ENCODE measurements around the gene ZYG11B.
"Not testable (repeated sequence)": the region's sequence is repeated elsewhere in the genome, so short reads cannot be mapped to it uniquely, and the experiment has no call there.

ZYG11B gene

GRCh38 chr1:52683367-52683940 lies 42.8 kb upstream of the ZYG11B start:
- H3K27ac ChIP-seq (ENCODE audit: insufficient read depth in 1 of 2, low read depth in 1 of 2, low read length in 2 of 2, poor library complexity in 1 of 2, severe bottlenecking in 2 of 2): no peak overlapping the region
- no peaks in the 10 kb centered on the region for H3K9me3 ChIP-seq (ENCODE audit: control extremely low read depth in 1 of 5, control insufficient read depth in 4 of 5, insufficient read depth in 2 of 5, low read depth in 1 of 5, low read length in 4 of 5)
- WGBS (ENCODE audit: insufficient coverage): 96% methylated on average over 4 of the region's 4 CpGs
- H3K36me3 ChIP-seq (ENCODE audit: control insufficient read depth in 4 of 4, insufficient read depth in 4 of 4, low read length in 3 of 4): peaks cover 9 to 26% (median 14%) of the 10 kb centered on the region in 4 experiments
- ChIA-PET POLR2A (no interaction called here), CTCF (no interaction called here)
- H3K4me1 ChIP-seq (ENCODE audit: control extremely low read depth in 1 of 4, control insufficient read depth in 4 of 4, insufficient read depth in 4 of 4, low read length in 3 of 4): peaks cover 0 to 1% (median 0%) of the 10 kb centered on the region in 4 experiments
- no peak overlapping the region for H3K4me3 ChIP-seq (ENCODE audit: control insufficient read depth in 1 of 7, extremely low read depth in 1 of 7, insufficient read depth in 4 of 7, low read depth in 2 of 7, low read length in 6 of 7)
- no peak for DNase-seq
- H3K27me3 ChIP-seq (replicated peaks in 2 of 5; ENCODE audit: control insufficient read depth in 4 of 5, insufficient read depth in 5 of 5, low read length in 4 of 5): no peaks in the 10 kb centered on the region

GRCh38 chr1:52684545-52684944 lies 41.7 kb upstream of the ZYG11B start:
- ChIA-PET POLR2A (no interaction called here), CTCF (interaction anchor here (0.8 to 1.0 kb wide), 2 partner anchors 91 to 244 kb away, joined by 3 to 4 read pairs; no protein-coding TSS in a partner anchor)
- H3K27me3 ChIP-seq (replicated peaks in 2 of 5; ENCODE audit: control insufficient read depth in 4 of 5, insufficient read depth in 5 of 5, low read length in 4 of 5): no peaks in the 10 kb centered on the region
- H3K36me3 ChIP-seq (ENCODE audit: control insufficient read depth in 4 of 4, insufficient read depth in 4 of 4, low read length in 3 of 4): peaks cover 9 to 30% (median 17%) of the 10 kb centered on the region in 4 experiments
- peaks cover 0 to 1% (median 0%) of the 10 kb centered on the region in 4 experiments for H3K4me1 ChIP-seq (ENCODE audit: control extremely low read depth in 1 of 4, control insufficient read depth in 4 of 4, insufficient read depth in 4 of 4, low read length in 3 of 4)
- no peak overlapping the region for H3K4me3 ChIP-seq (ENCODE audit: control insufficient read depth in 1 of 7, extremely low read depth in 1 of 7, insufficient read depth in 4 of 7, low read depth in 2 of 7, low read length in 6 of 7)
- no peaks in the 10 kb centered on the region for H3K9me3 ChIP-seq (ENCODE audit: control extremely low read depth in 1 of 5, control insufficient read depth in 4 of 5, insufficient read depth in 2 of 5, low read depth in 1 of 5, low read length in 4 of 5)
- no peak for DNase-seq
- no peak overlapping the region for H3K27ac ChIP-seq (ENCODE audit: insufficient read depth in 1 of 2, low read depth in 1 of 2, low read length in 2 of 2, poor library complexity in 1 of 2, severe bottlenecking in 2 of 2)
- no CpG with 5 or more reads among the region's 1 CpG for WGBS (ENCODE audit: insufficient coverage)

GRCh38 chr1:52686261-52686751 lies 39.9 kb upstream of the ZYG11B start:
- not testable (repeated sequence) for H3K4me3 ChIP-seq (ENCODE audit: control insufficient read depth in 1 of 7, extremely low read depth in 1 of 7, insufficient read depth in 4 of 7, low read depth in 2 of 7, low read length in 6 of 7); H3K27ac ChIP-seq (ENCODE audit: insufficient read depth in 1 of 2, low read depth in 1 of 2, low read length in 2 of 2, poor library complexity in 1 of 2, severe bottlenecking in 2 of 2); H3K27me3 ChIP-seq (replicated peaks in 2 of 5; ENCODE audit: control insufficient read depth in 4 of 5, insufficient read depth in 5 of 5, low read length in 4 of 5); H3K9me3 ChIP-seq (ENCODE audit: control extremely low read depth in 1 of 5, control insufficient read depth in 4 of 5, insufficient read depth in 2 of 5, low read depth in 1 of 5, low read length in 4 of 5); H3K4me1 ChIP-seq (ENCODE audit: control extremely low read depth in 1 of 4, control insufficient read depth in 4 of 4, insufficient read depth in 4 of 4, low read length in 3 of 4)
- CTCF ChIA-PET: interaction anchor here (0.6 to 1.5 kb wide), 13 partner anchors 10 to 319 kb away, joined by 3 to 14 read pairs (median 4); partner anchors contain the start of genes GPX7 and ZYG11B
- peaks cover 9 to 34% (median 20%) of the 10 kb centered on the region in 4 experiments for H3K36me3 ChIP-seq (ENCODE audit: control insufficient read depth in 4 of 4, insufficient read depth in 4 of 4, low read length in 3 of 4)
- POLR2A ChIA-PET: interaction anchor here (0.6 to 1.1 kb wide), 3 partner anchors 133 to 544 kb away, joined by 3 to 6 read pairs (median 4); partner anchors contain the start of genes ORC1 and PRPF38A
- WGBS (ENCODE audit: insufficient coverage): 71% methylated on average over 12 of the region's 17 CpGs
- peak; percentile 76 to 90 (median 88) for DNase-seq

GRCh38 chr1:52686830-52687229 lies 39.4 kb upstream of the ZYG11B start:
- no peak for DNase-seq
- peaks cover 9 to 38% (median 23%) of the 10 kb centered on the region in 4 experiments for H3K36me3 ChIP-seq (ENCODE audit: control insufficient read depth in 4 of 4, insufficient read depth in 4 of 4, low read length in 3 of 4)
- H3K27ac ChIP-seq (ENCODE audit: insufficient read depth in 1 of 2, low read depth in 1 of 2, low read length in 2 of 2, poor library complexity in 1 of 2, severe bottlenecking in 2 of 2): no peak overlapping the region
- WGBS (ENCODE audit: insufficient coverage): 92% methylated on average over 3 of the region's 5 CpGs
- H3K27me3 ChIP-seq (replicated peaks in 2 of 5; ENCODE audit: control insufficient read depth in 4 of 5, insufficient read depth in 5 of 5, low read length in 4 of 5): no peaks in the 10 kb centered on the region
- ChIA-PET CTCF (interaction anchor here (0.6 to 1.5 kb wide), 10 partner anchors 10 to 320 kb away, joined by 3 to 14 read pairs (median 4); partner anchors contain the start of gene GPX7), POLR2A (no interaction called here)
- no peaks in the 10 kb centered on the region for H3K9me3 ChIP-seq (ENCODE audit: control extremely low read depth in 1 of 5, control insufficient read depth in 4 of 5, insufficient read depth in 2 of 5, low read depth in 1 of 5, low read length in 4 of 5)
- H3K4me1 ChIP-seq (ENCODE audit: control extremely low read depth in 1 of 4, control insufficient read depth in 4 of 4, insufficient read depth in 4 of 4, low read length in 3 of 4): peaks cover 0 to 1% (median 0%) of the 10 kb centered on the region in 4 experiments
- no peak overlapping the region for H3K4me3 ChIP-seq (ENCODE audit: control insufficient read depth in 1 of 7, extremely low read depth in 1 of 7, insufficient read depth in 4 of 7, low read depth in 2 of 7, low read length in 6 of 7)

GRCh38 chr1:52691821-52692220 lies 34.4 kb upstream of the ZYG11B start:
- POLR2A ChIA-PET: no interaction called here
- no peak for DNase-seq

GRCh38 chr1:52692697-52693096 lies 33.6 kb upstream of the ZYG11B start:
- ChIA-PET CTCF (interaction anchor here (0.6 kb wide), 1 partner anchor 69 kb away, joined by 3 read pairs; no protein-coding TSS in a partner anchor), POLR2A (no interaction called here)
- Histone ChIP-seq H3K27ac (ENCODE audit: insufficient read depth in 1 of 2, low read depth in 1 of 2, low read length in 2 of 2, poor library complexity in 1 of 2, severe bottlenecking in 2 of 2) (no peak overlapping the region), H3K4me3 (ENCODE audit: control insufficient read depth in 1 of 7, extremely low read depth in 1 of 7, insufficient read depth in 4 of 7, low read depth in 2 of 7, low read length in 6 of 7) (no peak overlapping the region), H3K4me1 (ENCODE audit: control extremely low read depth in 1 of 4, control insufficient read depth in 4 of 4, insufficient read depth in 4 of 4, low read length in 3 of 4) (peaks cover 0 to 5% (median 3%) of the 10 kb centered on the region in 4 experiments), H3K36me3 (ENCODE audit: control insufficient read depth in 4 of 4, insufficient read depth in 4 of 4, low read length in 3 of 4) (peaks cover 0 to 30% (median 19%) of the 10 kb centered on the region in 4 experiments), H3K27me3 (replicated peaks in 2 of 5; ENCODE audit: control insufficient read depth in 4 of 5, insufficient read depth in 5 of 5, low read length in 4 of 5) (no peaks in the 10 kb centered on the region), H3K9me3 (ENCODE audit: control extremely low read depth in 1 of 5, control insufficient read depth in 4 of 5, insufficient read depth in 2 of 5, low read depth in 1 of 5, low read length in 4 of 5) (no peaks in the 10 kb centered on the region)
- 100% methylated on average over 4 of the region's 4 CpGs for WGBS (ENCODE audit: insufficient coverage)
- no peak for DNase-seq

More at GRCh38 chr1:52691821-52692220, 34.4 kb upstream of the ZYG11B start:
- CTCF ChIA-PET: no interaction called here
- Histone ChIP-seq H3K27me3 (replicated peaks in 2 of 5; ENCODE audit: control insufficient read depth in 4 of 5, insufficient read depth in 5 of 5, low read length in 4 of 5) (no peaks in the 10 kb centered on the region), H3K36me3 (ENCODE audit: control insufficient read depth in 4 of 4, insufficient read depth in 4 of 4, low read length in 3 of 4) (peaks cover 3 to 39% (median 25%) of the 10 kb centered on the region in 4 experiments), H3K27ac (ENCODE audit: insufficient read depth in 1 of 2, low read depth in 1 of 2, low read length in 2 of 2, poor library complexity in 1 of 2, severe bottlenecking in 2 of 2) (no peak overlapping the region), H3K4me1 (ENCODE audit: control extremely low read depth in 1 of 4, control insufficient read depth in 4 of 4, insufficient read depth in 4 of 4, low read length in 3 of 4) (no peaks in the 10 kb centered on the region), H3K9me3 (ENCODE audit: control extremely low read depth in 1 of 5, control insufficient read depth in 4 of 5, insufficient read depth in 2 of 5, low read depth in 1 of 5, low read length in 4 of 5) (no peaks in the 10 kb centered on the region), H3K4me3 (ENCODE audit: control insufficient read depth in 1 of 7, extremely low read depth in 1 of 7, insufficient read depth in 4 of 7, low read depth in 2 of 7, low read length in 6 of 7) (no peak overlapping the region)
- WGBS (ENCODE audit: insufficient coverage): 100% methylated on average over 3 of the region's 3 CpGs

- peaks cover 0 to 25% (median 15%) of the 10 kb centered on the region in 4 experiments for H3K36me3 ChIP-seq (ENCODE audit: control insufficient read depth in 4 of 4, insufficient read depth in 4 of 4, low read length in 3 of 4)
- H3K27ac ChIP-seq (ENCODE audit: insufficient read depth in 1 of 2, low read depth in 1 of 2, low read length in 2 of 2, poor library complexity in 1 of 2, severe bottlenecking in 2 of 2); H3K27me3 ChIP-seq (replicated peaks in 2 of 5; ENCODE audit: control insufficient read depth in 4 of 5, insufficient read depth in 5 of 5, low read length in 4 of 5); H3K9me3 ChIP-seq (ENCODE audit: control extremely low read depth in 1 of 5, control insufficient read depth in 4 of 5, insufficient read depth in 2 of 5, low read depth in 1 of 5, low read length in 4 of 5); H3K4me1 ChIP-seq (ENCODE audit: control extremely low read depth in 1 of 4, control insufficient read depth in 4 of 4, insufficient read depth in 4 of 4, low read length in 3 of 4); H3K4me3 ChIP-seq (ENCODE audit: control insufficient read depth in 1 of 7, extremely low read depth in 1 of 7, insufficient read depth in 4 of 7, low read depth in 2 of 7, low read length in 6 of 7); DNase-seq; POLR2A ChIA-PET: not testable (repeated sequence)
- CTCF ChIA-PET: interaction anchor here (0.6 to 1.7 kb wide), 2 partner anchors 15 to 68 kb away, joined by 3 to 4 read pairs; no protein-coding TSS in a partner anchor
- 100% methylated on average over 3 of the region's 10 CpGs for WGBS (ENCODE audit: insufficient coverage)
Measured at GRCh38 chr1:52693351-52693750, 32.9 kb upstream of the ZYG11B start.

Data from common myeloid progenitor, CD34-positive (primary cell).